HL-60/S4 treated with phorbol 12-myristate 13-acetate at 8.2 ng/mL for 4 days and 3 days (cell line): ENCODE data around the gene SLC25A33.
"Not testable (repeated sequence)": the region's sequence is repeated elsewhere in the genome, so short reads cannot be mapped to it uniquely, and the experiment has no call there.

Experiments used
- in situ Hi-C: fragments of 300-500 bp; cut with MboI; formaldehyde crosslinking; loops from 2 replicates; pipeline ENCODE4 v1.15.0; 2022; ENCODE audit warnings: low sequenced_read_pairs

SLC25A33 gene

DNA sequence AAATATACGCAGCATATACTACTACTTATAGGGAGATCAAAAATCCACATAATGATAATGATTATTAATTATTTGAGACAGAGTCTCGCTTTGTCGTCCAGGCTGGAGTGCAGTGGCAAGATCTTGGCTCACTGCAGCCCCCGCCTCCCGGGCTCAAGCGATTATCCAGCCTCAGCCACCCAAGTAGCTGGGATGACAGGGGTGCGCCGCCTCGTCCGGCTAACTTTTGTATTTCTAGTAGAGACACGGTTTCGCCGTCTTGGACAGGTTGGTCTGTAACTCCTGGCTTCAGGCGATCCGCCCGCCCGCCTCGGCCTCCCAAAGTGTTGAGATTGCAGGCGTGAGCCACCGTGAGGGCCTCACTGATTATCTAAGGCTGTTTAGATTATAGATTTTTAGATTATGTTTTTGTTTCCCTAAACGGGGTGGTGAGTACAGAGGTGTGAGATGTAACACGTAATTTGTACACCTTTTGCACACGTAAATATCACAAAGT is 548 bp upstream of the SLC25A33 start:
- in situ Hi-C loops: no loop called here

DNA sequence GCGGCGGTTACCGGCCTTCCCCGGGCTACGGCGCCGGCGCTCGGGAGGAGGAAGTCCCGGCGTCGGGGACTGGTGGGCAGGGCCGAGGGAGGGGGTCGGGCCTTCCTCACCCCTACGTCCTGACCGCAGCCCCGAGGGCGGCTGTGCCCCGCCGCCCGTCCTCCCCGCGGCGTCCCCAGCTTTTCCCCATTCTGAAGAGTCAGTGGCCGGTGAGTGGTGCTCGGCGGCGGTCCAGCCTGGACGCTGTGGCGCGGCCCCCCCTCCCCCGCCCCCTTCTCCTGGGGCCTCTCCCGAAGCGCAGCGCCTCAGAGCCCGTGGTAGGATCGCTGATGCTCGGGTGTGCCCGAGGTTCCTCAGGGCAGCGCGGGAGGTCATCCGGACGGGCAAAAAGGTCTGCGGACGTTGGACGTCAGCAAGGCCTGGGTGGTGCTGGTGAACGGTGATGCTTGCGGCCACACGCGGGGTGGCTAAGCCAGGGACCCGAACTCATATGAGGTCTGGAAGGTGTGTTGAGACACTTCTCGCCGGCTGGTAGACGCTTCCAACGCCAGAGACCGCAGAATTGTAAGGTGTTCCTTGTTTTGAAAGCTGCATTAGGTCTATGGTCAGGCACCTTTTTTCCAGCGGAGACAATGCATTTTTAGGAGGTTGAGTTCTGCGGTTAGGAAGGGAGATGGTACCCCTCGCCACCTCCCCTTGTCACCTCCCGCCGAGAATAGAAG is 725 bp downstream of the SLC25A33 start:
- in situ Hi-C loops: no loop called here

DNA sequence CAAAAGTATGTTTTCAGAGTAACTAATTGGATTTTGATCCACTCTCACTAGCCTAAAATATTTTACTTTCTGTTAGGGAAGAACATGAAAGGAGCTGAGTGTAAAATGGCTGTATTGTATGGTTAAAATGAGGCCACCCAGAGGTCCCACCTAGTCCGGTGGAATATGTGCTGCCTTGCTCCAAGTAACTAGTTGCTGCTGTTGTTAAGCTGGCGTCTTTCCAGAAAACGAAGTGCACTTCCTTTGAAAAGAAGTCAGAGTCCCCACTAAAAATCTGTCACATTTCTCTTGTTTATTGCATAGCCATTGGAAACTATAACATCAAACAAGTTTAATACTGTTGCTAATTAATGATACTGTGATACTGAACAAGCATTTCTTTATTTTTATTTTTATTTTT is 3.2 kb downstream of the SLC25A33 start:
- in situ Hi-C loops: no loop called here

DNA sequence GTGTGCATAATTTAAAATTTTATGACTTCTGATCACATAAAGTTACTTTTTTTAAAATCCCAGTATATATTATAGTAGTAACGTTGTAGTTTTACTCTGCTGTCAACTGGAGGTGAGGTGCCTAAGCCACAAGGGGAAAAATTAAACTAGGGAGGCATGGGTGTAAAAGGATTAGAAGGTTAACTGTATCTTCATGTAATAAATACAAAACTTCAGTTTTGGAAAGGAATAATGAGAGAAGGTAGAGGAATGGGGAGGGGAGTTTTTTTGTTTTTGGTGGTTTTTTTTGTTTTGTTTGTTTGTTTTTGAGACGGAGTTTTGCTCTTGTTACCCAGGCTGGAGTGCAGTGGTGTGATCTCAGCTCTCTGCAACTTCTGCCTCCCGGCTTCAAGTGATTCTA is 5.7 kb downstream of the SLC25A33 start:
- in situ Hi-C loops: no loop called here

- in situ Hi-C loops: no loop called here
These were observed 10.8 kb downstream of the SLC25A33 start for GRCh38 chr1:9549955-9550546.

GRCh38 chr1:9551984-9552383 is 12.7 kb downstream of the SLC25A33 start:
- in situ Hi-C loops: no loop called here

- in situ Hi-C loops: no loop called here
These were observed 14.5 kb downstream of the SLC25A33 start for GRCh38 chr1:9553736-9554144.

- in situ Hi-C loops: no loop called here
These were observed 16.7 kb downstream of the SLC25A33 start for GRCh38 chr1:9555942-9556341.

GRCh38 chr1:9557624-9558023 is 18.4 kb downstream of the SLC25A33 start:
- in situ Hi-C loops: no loop called here

- in situ Hi-C loops: no loop called here
These were observed 19.1 kb downstream of the SLC25A33 start for GRCh38 chr1:9558271-9558945.

GRCh38 chr1:9558946-9559545 is 19.8 kb downstream of the SLC25A33 start:
- in situ Hi-C loops: no loop called here

- in situ Hi-C loops: no loop called here
These were observed 20.4 kb downstream of the SLC25A33 start for GRCh38 chr1:9559673-9560072.

DNA sequence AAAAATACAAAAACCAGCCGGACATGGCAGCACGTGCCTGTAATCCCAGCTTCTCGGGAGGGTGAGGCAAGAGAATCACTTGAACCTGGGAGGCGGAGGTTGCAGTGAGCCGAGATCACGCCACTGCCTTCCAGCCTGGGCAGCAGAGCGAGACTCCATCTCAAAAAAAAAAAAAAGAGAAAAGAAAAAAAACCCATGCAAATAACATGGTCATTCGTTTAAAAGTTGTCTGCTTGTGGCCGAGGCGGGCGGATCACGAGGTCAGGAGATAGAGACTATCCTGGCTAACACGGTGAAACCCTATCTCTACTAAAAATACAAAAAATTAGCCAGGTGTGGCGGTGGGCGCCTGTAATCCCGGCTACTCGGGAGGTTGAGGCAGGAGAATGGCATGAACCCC is 20.8 kb downstream of the SLC25A33 start:
- in situ Hi-C loops: not testable (repeated sequence)

DNA sequence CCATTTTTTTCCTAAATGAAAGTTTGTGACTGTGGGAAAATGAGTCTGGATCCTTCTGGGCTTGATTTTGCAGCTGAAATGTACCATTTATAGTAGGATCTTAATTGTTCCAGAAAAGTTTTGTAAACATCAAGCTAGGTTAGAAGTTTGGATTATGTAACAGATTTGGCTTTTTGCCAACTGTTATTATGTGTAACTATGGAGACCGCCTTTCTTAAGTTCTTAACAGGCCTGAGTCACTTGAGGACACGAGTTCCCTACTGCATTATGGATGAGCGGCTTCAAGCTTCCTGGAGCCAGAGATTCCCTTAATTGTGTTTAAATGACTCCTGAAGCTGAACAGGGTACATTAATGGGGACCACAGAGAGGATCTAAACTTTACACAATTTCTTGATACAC is 22.2 kb downstream of the SLC25A33 start:
- in situ Hi-C loops: no loop called here

- in situ Hi-C loops: no loop called here
These were observed 30.0 kb downstream of the SLC25A33 start for GRCh38 chr1:9569267-9569666.

DNA sequence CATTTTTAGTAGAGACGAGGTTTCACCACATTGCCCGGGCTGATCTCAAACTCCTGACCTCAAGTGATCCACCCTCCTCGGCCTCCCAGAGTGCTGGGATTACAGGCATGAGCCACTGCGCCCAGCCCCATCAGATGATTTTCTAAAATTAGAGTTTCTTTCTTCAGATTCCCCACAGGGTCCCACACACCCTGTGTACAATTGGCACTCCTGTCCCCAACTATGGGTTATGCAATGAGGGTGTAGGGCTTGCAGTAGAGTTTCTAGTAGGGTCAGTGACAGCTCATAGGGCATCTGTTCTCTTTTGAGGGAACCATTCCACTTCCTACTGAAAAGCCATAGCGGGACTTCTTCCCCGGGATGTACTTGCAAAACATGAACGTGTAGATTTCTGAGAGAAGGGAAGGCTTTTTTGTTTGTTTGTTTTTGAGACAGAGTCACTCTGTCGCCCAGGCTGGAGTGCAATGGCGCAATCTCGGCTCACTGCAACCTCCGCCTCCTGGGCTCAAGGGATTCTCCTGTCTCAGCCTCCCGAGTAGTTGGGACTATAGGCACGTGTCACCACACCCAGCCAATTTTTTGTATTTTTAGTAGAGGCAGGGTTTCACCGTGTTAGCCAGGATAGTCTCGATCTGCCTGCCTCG is 31.7 kb downstream of the SLC25A33 start:
- in situ Hi-C loops: not testable (repeated sequence)

GRCh38 chr1:9573723-9574122 is 34.5 kb downstream of the SLC25A33 start:
- in situ Hi-C loops: no loop called here

DNA sequence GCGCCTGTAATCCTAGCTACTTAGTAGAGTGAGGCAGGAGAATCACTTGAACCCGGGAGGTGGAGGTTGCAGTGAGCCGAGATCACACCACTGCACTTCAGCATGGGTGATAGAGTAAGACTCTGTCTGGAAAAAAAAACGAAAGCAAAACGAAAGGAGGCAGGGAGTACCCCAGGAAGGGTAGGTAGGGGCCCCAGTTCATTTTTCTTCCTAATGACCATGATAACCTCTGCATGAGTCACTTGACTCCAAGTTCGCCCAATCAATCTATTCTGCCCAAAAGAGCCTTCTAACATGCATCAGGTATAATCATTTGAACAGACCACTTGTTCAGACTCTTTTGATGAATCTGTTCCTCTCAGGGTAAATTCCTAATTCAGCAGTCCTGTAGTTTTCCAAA is 36.2 kb downstream of the SLC25A33 start:
- in situ Hi-C loops: no loop called here

GRCh38 chr1:9576903-9577302 is 37.6 kb downstream of the SLC25A33 start:
- in situ Hi-C loops: no loop called here

GRCh38 chr1:9577423-9577822 is 38.2 kb downstream of the SLC25A33 start:
- in situ Hi-C loops: no loop called here

DNA sequence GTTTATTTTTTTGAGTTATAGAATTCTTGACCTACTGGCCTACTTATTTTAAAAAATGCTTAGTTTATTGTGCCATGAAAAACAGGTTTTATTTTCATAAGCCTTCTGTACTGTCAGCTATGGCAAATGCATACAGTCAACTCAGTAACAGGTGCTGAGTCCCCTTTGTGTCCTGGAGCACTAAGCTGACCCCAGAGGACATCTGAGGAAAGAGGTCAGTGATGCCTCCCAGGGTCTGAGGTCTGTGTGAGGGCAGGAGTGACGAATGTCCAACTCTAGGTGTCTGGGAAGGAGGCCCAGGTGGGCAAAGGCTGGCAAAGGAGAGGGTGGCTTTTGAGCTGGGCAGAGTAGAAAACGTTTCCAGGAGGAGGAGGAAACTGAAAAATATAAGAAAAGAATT is 41.7 kb downstream of the SLC25A33 start:
- in situ Hi-C loops: no loop called here
